GM12873 (cell line): ENCODE results near the gene MRPL23.

Experiments
- TF ChIP-seq, protein P1 (sequence below): IDR thresholded peaks from 2 replicates; pipeline ENCODE4 v1.5.1; 2012; ENCODE audit warnings: low read depth, mild to moderate bottlenecking, moderate library complexity, low read length, control low read depth; ENCODE audit not compliant: insufficient read depth; ENCODE audit errors: missing control alignments

Gene MRPL23

DNA sequence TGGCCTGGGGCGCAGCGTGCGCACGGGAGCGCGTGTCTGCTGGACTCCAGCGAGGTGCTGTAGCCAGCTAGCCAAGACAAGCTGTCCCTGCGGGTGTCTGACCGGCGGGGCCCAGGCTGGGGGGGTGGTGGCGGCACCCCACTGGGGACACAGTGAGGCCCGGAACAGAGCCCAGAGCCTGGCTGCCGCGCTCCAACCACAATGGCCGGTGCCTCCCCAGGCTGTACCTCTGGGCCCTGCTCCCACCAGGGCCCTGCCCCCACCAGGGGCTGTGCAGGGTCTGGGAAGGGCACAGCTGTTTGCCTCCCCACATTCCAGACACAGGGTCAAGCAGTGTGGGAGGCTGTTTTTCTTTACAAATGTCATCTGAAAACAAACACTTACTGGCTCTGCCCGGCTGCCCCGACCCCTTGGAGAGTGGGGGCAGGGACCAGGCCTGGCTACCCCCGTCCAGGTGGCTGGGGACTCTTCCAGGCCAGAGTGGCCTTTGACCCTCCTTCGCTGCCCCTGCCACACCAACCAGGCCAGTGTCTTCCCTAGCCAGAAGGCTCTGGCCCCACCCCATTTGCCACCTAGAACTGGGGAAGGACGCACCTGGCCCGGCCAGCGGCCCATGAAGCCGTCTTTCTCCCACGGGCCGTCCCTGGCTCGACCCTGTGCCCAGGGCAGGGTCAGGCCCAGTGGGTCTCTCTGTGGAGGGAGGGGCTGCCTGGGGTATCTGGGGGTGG, 35.9 kb downstream of the MRPL23 start:
- TF ChIP-seq, protein P1, sequence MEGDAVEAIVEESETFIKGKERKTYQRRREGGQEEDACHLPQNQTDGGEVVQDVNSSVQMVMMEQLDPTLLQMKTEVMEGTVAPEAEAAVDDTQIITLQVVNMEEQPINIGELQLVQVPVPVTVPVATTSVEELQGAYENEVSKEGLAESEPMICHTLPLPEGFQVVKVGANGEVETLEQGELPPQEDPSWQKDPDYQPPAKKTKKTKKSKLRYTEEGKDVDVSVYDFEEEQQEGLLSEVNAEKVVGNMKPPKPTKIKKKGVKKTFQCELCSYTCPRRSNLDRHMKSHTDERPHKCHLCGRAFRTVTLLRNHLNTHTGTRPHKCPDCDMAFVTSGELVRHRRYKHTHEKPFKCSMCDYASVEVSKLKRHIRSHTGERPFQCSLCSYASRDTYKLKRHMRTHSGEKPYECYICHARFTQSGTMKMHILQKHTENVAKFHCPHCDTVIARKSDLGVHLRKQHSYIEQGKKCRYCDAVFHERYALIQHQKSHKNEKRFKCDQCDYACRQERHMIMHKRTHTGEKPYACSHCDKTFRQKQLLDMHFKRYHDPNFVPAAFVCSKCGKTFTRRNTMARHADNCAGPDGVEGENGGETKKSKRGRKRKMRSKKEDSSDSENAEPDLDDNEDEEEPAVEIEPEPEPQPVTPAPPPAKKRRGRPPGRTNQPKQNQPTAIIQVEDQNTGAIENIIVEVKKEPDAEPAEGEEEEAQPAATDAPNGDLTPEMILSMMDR: no peak

DNA sequence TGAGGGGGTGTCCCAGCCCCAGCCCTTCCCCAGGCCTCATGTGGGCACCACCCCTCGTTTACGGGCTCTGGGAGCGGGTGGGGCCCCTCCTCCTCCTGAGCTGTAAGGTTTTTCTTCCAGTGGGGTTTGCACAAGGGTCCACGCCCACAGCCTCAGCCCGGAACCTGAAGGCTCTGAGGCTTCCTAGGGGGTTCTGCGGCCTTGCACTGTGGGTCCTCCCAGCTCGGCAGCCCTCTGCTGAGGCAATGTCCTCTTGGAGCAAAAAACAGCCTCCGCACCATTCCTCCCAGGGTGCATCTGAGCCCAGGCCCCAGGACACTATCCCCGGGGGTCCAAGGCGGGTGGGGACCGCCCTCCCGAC, 36.4 kb downstream of the MRPL23 start:
- TF ChIP-seq, protein P1: no peak

DNA sequence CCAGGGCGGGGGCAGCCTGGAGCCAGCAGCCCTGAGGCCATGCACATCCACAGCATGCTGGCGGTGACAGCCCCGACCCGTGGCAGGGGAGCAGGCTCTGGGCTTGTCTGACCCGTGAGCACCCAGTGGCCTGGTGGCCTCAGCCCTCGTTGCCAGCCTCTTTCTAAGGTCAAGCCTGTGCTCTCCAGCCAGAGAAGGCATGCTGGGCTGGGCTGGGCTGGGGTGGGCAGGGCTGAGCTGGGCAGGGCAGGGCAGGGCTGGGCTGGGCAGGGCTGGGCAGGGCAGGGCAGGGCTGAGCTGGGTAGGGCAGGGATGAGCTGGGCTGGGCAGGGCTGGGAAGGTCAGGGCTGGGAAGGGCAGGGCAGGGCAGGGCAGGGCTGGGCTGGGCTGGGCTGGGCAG, 39.9 kb downstream of the MRPL23 start:
- TF ChIP-seq, protein P1: no peak

DNA sequence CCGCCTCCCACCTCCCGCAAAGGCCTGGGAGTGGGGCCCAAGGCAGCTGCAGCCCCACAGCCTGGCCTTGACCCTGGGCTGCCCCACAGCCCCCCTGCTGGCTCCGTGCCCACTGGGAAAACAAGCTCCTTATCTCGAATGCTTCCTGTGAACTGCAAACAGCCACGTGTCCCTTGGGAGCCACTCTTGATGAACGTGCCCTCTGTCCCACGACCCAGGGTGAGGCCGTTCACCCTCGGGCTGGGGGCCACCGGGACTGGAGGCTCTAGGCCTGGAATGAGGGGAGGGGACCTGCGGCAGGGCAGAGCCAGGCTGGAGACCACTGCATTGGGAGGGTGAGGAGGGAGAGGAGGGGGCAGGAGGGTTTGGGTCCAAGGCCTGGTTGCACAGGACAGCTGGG, 41.0 kb downstream of the MRPL23 start:
- TF ChIP-seq, protein P1: no peak

DNA sequence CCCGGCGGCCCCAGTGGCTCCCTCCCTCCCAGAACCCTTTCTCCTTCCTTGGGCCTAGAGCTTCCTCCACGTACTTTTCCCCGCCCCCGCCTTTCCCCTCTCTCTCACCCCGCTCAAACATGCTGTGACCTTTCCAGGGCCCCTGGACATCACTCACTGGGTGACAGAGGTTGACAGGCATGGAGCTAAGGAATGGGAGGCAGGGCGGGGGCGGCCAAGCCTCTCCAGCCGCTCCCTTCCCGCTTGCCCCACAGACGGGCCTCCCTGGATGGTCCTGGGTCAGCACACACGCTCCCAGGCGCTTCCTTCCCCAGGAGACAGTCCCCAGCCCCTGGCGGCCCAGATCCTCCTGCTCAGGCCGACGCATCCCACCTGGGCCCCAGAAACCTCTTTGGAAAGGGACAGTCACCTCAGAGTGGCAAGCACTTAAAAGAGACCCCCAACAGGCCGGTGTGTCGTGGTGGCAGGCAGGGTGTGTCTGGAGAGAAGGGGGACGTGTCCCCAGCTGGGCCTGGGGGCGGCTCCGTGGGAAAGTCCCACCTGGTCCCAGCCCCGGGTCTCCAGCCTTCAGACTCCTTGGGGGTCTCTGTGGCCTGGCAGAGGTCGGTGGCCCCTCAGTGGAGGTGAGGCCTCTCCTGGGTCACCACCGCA, 41.7 kb downstream of the MRPL23 start:
- TF ChIP-seq, protein P1: no peak

DNA sequence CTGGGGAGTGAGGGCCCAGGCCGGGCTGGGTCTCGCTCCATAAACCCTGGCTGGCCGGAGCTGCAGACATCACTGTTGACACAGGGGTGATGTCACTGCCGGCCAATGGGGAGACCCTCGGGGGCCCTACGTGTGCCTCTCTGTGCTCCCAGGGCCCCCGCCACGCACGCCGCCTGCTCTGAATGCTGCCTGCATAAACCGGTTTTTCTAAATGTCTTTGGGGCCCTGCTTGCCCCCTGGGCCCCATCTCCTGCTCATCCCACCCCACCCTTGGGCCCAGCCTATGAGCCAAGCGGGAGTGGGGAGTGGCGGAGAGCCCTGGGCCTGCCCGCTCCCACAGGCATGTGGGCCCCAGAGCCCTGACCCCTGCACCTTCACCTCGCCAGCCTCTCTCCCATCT, 42.8 kb downstream of the MRPL23 start:
- TF ChIP-seq, protein P1: no peak

DNA sequence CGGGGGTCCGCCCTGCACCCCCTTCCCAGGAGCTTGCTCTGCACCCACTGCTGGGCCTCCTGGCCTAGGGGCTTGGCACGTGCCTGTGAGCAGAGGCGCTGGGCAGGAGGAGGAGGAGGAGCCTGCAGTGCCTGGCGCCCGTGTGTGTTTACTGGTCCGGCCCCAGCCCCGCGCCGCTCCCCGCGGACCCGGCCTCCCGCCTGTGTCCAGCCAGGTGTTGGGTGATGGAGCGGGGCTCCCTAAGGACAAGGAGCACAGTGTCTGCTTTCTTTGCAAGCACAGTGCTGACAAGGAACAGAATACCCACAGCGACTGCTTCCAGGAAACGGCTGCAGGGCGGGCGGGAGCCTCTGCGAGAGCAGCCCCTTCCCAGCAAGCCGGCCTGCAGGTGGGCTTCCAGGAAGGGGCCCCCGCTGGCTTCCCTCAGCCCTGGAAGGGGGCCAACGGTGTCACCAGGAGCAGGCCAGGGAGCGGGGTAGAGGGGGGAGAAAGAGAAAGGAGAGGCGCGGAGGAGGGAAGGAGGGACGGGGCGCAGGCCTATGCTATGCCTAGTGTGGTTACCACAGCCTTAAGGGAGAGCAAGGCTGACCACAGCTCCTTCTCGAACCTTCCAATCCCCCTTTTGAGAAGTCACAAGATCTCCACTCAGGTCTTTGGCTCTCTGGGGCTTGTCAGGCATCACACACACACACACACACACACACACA, 43.9 kb downstream of the MRPL23 start:
- TF ChIP-seq, protein P1: no peak
